Measurements from ENCODE around the gene ZFR.
"Not testable (repeated sequence)": the region's sequence is repeated elsewhere in the genome, so short reads cannot be mapped to it uniquely, and the experiment has no call there.

Gene ZFR

GRCh38 chr5:32473072-32473471 is 28.5 kb upstream of the ZFR start:
- Histone ChIP-seq H3K4me3 (ENCODE audit: low read length in 2 of 2) (no peak overlapping the region), H3K36me3 (ENCODE audit: control insufficient read depth in 2 of 2, insufficient read depth in 2 of 2, low read length in 2 of 2) (no peaks in the 10 kb centered on the region), H3K9ac (ENCODE audit: low read length in 2 of 2) (no peak overlapping the region), H3K4me1 (ENCODE audit: control insufficient read depth, insufficient read depth, low read length) (no peaks in the 10 kb centered on the region), H3K27ac (ENCODE audit: low read length) (no peak overlapping the region), H3K27me3 (ENCODE audit: control insufficient read depth in 1 of 2, insufficient read depth in 2 of 2, low read length in 2 of 2) (no peaks in the 10 kb centered on the region), H3K9me3 (ENCODE audit: control insufficient read depth in 2 of 2, low read length in 2 of 2) (no peaks in the 10 kb centered on the region)

GRCh38 chr5:32471784-32472183 is 27.2 kb upstream of the ZFR start:
- no peak overlapping the region for H3K4me3 ChIP-seq (ENCODE audit: low read length in 2 of 2)
- no peaks in the 10 kb centered on the region for H3K27me3 ChIP-seq (ENCODE audit: control insufficient read depth in 1 of 2, insufficient read depth in 2 of 2, low read length in 2 of 2)
- no peak overlapping the region for H3K27ac ChIP-seq (ENCODE audit: low read length)
- no peak overlapping the region for H3K9ac ChIP-seq (ENCODE audit: low read length in 2 of 2)
- no peaks in the 10 kb centered on the region for H3K9me3 ChIP-seq (ENCODE audit: control insufficient read depth in 2 of 2, low read length in 2 of 2)
- no peaks in the 10 kb centered on the region for H3K36me3 ChIP-seq (ENCODE audit: control insufficient read depth in 2 of 2, insufficient read depth in 2 of 2, low read length in 2 of 2)
- H3K4me1 ChIP-seq (ENCODE audit: control insufficient read depth, insufficient read depth, low read length) = no peaks in the 10 kb centered on the region

- H3K36me3 ChIP-seq (ENCODE audit: control insufficient read depth in 2 of 2, insufficient read depth in 2 of 2, low read length in 2 of 2) = no peaks in the 10 kb centered on the region
- no peak overlapping the region for H3K27ac ChIP-seq (ENCODE audit: low read length)
- no peaks in the 10 kb centered on the region for H3K4me1 ChIP-seq (ENCODE audit: control insufficient read depth, insufficient read depth, low read length)
- no peak overlapping the region for H3K9ac ChIP-seq (ENCODE audit: low read length in 2 of 2)
- H3K9me3 ChIP-seq (ENCODE audit: control insufficient read depth in 2 of 2, low read length in 2 of 2) = no peaks in the 10 kb centered on the region
- H3K27me3 ChIP-seq (ENCODE audit: control insufficient read depth in 1 of 2, insufficient read depth in 2 of 2, low read length in 2 of 2) = no peaks in the 10 kb centered on the region
- H3K4me3 ChIP-seq (ENCODE audit: low read length in 2 of 2) = no peak overlapping the region
Observed at GRCh38 chr5:32465076-32465475, 20.5 kb upstream of the ZFR start.

DNA sequence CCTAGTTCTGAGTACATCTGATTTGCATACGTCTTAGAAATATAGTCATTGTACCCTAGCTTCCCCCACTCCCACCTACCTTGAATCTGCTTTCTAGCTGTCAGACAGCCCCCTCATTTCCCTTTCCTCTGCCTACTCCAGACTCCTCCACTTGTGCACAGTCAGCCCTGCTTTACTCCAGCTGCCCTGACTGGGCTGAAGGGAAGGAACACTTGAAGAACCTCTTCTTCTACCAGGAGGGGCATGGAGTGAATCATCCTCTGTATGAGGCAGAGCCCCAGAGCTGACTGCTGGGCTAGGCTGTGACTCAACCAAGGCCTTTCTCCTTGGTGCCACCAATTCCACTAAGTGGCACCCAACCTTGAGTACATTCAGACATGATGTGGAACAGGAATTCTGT is 18.1 kb upstream of the ZFR start:
- no peak overlapping the region for H3K27ac ChIP-seq (ENCODE audit: low read length)
- H3K4me1 ChIP-seq (ENCODE audit: control insufficient read depth, insufficient read depth, low read length) = no peaks in the 10 kb centered on the region
- H3K36me3 ChIP-seq (ENCODE audit: control insufficient read depth in 2 of 2, insufficient read depth in 2 of 2, low read length in 2 of 2) = no peaks in the 10 kb centered on the region

GRCh38 chr5:32461441-32462120 is 17.0 kb upstream of the ZFR start:
- no peaks in the 10 kb centered on the region for H3K4me1 ChIP-seq (ENCODE audit: control insufficient read depth, insufficient read depth, low read length)
- no peak overlapping the region for H3K4me3 ChIP-seq (ENCODE audit: low read length in 2 of 2)
- no peaks in the 10 kb centered on the region for H3K9me3 ChIP-seq (ENCODE audit: control insufficient read depth in 2 of 2, low read length in 2 of 2)
- H3K9ac ChIP-seq (ENCODE audit: low read length in 2 of 2) = no peak overlapping the region
- no peaks in the 10 kb centered on the region for H3K36me3 ChIP-seq (ENCODE audit: control insufficient read depth in 2 of 2, insufficient read depth in 2 of 2, low read length in 2 of 2)
- no peak overlapping the region for H3K27ac ChIP-seq (ENCODE audit: low read length)
- H3K27me3 ChIP-seq (ENCODE audit: control insufficient read depth in 1 of 2, insufficient read depth in 2 of 2, low read length in 2 of 2) = no peaks in the 10 kb centered on the region

More for the DNA sequence above, 18.1 kb upstream of the ZFR start:
- Histone ChIP-seq H3K27me3 (ENCODE audit: control insufficient read depth in 1 of 2, insufficient read depth in 2 of 2, low read length in 2 of 2) (no peaks in the 10 kb centered on the region), H3K4me3 (ENCODE audit: low read length in 2 of 2) (no peak overlapping the region), H3K9ac (ENCODE audit: low read length in 2 of 2) (no peak overlapping the region), H3K9me3 (ENCODE audit: control insufficient read depth in 2 of 2, low read length in 2 of 2) (no peaks in the 10 kb centered on the region)

DNA sequence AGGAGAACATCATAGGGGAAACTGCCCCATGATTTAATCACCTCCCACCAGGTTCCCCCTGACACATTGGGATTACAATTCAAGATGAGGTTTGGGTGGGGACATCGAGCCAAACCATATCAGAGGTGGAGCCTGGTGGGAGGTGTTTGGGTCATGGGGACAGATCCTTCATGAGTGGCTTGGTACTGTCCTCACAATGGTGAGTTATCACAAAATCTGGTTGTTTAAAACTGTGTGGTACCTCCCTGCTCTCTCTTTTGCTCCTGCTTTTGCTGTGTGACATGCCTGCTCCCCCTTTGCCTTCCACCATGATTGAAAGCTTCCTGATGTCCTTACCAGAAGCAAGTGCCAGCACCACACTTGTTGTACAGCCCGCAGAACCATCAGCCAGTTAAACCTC is 16.2 kb upstream of the ZFR start:
- H3K4me3 ChIP-seq (ENCODE audit: low read length in 2 of 2) = no peak overlapping the region
- no peaks in the 10 kb centered on the region for H3K9me3 ChIP-seq (ENCODE audit: control insufficient read depth in 2 of 2, low read length in 2 of 2)
- H3K4me1 ChIP-seq (ENCODE audit: control insufficient read depth, insufficient read depth, low read length) = no peaks in the 10 kb centered on the region
- H3K36me3 ChIP-seq (ENCODE audit: control insufficient read depth in 2 of 2, insufficient read depth in 2 of 2, low read length in 2 of 2) = no peaks in the 10 kb centered on the region
- H3K27me3 ChIP-seq (ENCODE audit: control insufficient read depth in 1 of 2, insufficient read depth in 2 of 2, low read length in 2 of 2) = no peaks in the 10 kb centered on the region
- H3K9ac ChIP-seq (ENCODE audit: low read length in 2 of 2) = no peak overlapping the region
- no peak overlapping the region for H3K27ac ChIP-seq (ENCODE audit: low read length)

- Histone ChIP-seq H3K36me3 (ENCODE audit: control insufficient read depth in 2 of 2, insufficient read depth in 2 of 2, low read length in 2 of 2) (no peaks in the 10 kb centered on the region), H3K4me1 (ENCODE audit: control insufficient read depth, insufficient read depth, low read length) (no peaks in the 10 kb centered on the region), H3K9me3 (ENCODE audit: control insufficient read depth in 2 of 2, low read length in 2 of 2) (no peaks in the 10 kb centered on the region), H3K27ac (ENCODE audit: low read length) (no peak overlapping the region), H3K27me3 (ENCODE audit: control insufficient read depth in 1 of 2, insufficient read depth in 2 of 2, low read length in 2 of 2) (no peaks in the 10 kb centered on the region), H3K9ac (ENCODE audit: low read length in 2 of 2) (no peak overlapping the region), H3K4me3 (ENCODE audit: low read length in 2 of 2) (no peak overlapping the region)
Observed at GRCh38 chr5:32458880-32459495, 14.4 kb upstream of the ZFR start.

- Histone ChIP-seq H3K36me3 (ENCODE audit: control insufficient read depth in 2 of 2, insufficient read depth in 2 of 2, low read length in 2 of 2) (no peaks in the 10 kb centered on the region), H3K9me3 (ENCODE audit: control insufficient read depth in 2 of 2, low read length in 2 of 2) (no peaks in the 10 kb centered on the region), H3K4me1 (ENCODE audit: control insufficient read depth, insufficient read depth, low read length) (no peaks in the 10 kb centered on the region), H3K4me3 (ENCODE audit: low read length in 2 of 2) (no peak overlapping the region), H3K27me3 (ENCODE audit: control insufficient read depth in 1 of 2, insufficient read depth in 2 of 2, low read length in 2 of 2) (no peaks in the 10 kb centered on the region), H3K9ac (ENCODE audit: low read length in 2 of 2) (no peak overlapping the region), H3K27ac (ENCODE audit: low read length) (no peak overlapping the region)
Observed at GRCh38 chr5:32455311-32455710, 10.8 kb upstream of the ZFR start.

GRCh38 chr5:32454821-32455220 is 10.3 kb upstream of the ZFR start:
- Histone ChIP-seq H3K27me3 (ENCODE audit: control insufficient read depth in 1 of 2, insufficient read depth in 2 of 2, low read length in 2 of 2) (no peaks in the 10 kb centered on the region), H3K36me3 (ENCODE audit: control insufficient read depth in 2 of 2, insufficient read depth in 2 of 2, low read length in 2 of 2) (no peaks in the 10 kb centered on the region), H3K4me3 (ENCODE audit: low read length in 2 of 2) (no peak overlapping the region), H3K27ac (ENCODE audit: low read length) (no peak overlapping the region), H3K4me1 (ENCODE audit: control insufficient read depth, insufficient read depth, low read length) (no peaks in the 10 kb centered on the region), H3K9ac (ENCODE audit: low read length in 2 of 2) (no peak overlapping the region), H3K9me3 (ENCODE audit: control insufficient read depth in 2 of 2, low read length in 2 of 2) (no peaks in the 10 kb centered on the region)

GRCh38 chr5:32453916-32454315 is 9.4 kb upstream of the ZFR start:
- Histone ChIP-seq H3K4me1 (ENCODE audit: control insufficient read depth, insufficient read depth, low read length) (no peaks in the 10 kb centered on the region), H3K9me3 (ENCODE audit: control insufficient read depth in 2 of 2, low read length in 2 of 2) (no peaks in the 10 kb centered on the region), H3K4me3 (ENCODE audit: low read length in 2 of 2) (no peak overlapping the region), H3K27me3 (ENCODE audit: control insufficient read depth in 1 of 2, insufficient read depth in 2 of 2, low read length in 2 of 2) (no peaks in the 10 kb centered on the region), H3K27ac (ENCODE audit: low read length) (no peak overlapping the region), H3K9ac (ENCODE audit: low read length in 2 of 2) (no peak overlapping the region), H3K36me3 (ENCODE audit: control insufficient read depth in 2 of 2, insufficient read depth in 2 of 2, low read length in 2 of 2) (no peaks in the 10 kb centered on the region)

GRCh38 chr5:32452316-32452715 is 7.8 kb upstream of the ZFR start:
- not testable (repeated sequence) for H3K9ac ChIP-seq (ENCODE audit: low read length in 2 of 2); H3K36me3 ChIP-seq (ENCODE audit: control insufficient read depth in 2 of 2, insufficient read depth in 2 of 2, low read length in 2 of 2); H3K4me1 ChIP-seq (ENCODE audit: control insufficient read depth, insufficient read depth, low read length); H3K4me3 ChIP-seq (ENCODE audit: low read length in 2 of 2); H3K9me3 ChIP-seq (ENCODE audit: control insufficient read depth in 2 of 2, low read length in 2 of 2); H3K27ac ChIP-seq (ENCODE audit: low read length); H3K27me3 ChIP-seq (ENCODE audit: control insufficient read depth in 1 of 2, insufficient read depth in 2 of 2, low read length in 2 of 2)

Measured in stomach smooth muscle (tissue), 2 donors.